K562 (cell line): ENCODE results near the gene UNC45B. TPM values are rescaled to one million over a fixed set of nuclear protein-coding genes. Genes with fewer than 3 reads are reported as not detected.
A peak's percentile ranks its signal among the peaks of the same experiment; 100 is the strongest.

Source experiments
- ATAC-seq: fragments of 200-7000 bp; cut with Tn5 transposase; 3 replicates; pipeline ENCODE4 v1.9.1; 2020; ENCODE audit warnings: moderate library complexity
- BruUV-seq: library from RNA; stranded (reverse); fragments of 400-500 nt; replicated peaks from 2 replicates; lab custom pipeline; 2021; lab: Mats Ljungman, UMichigan
- CTCF ChIA-PET: fragments of 300-600 bp; formaldehyde crosslinking; extraction: SDS; loops from one replicate; lab custom pipeline; 2021; ENCODE audit warnings: low intra/inter-chr PET ratio; lab: Yijun Ruan, JAX
- POLR2A ChIA-PET: fragments of 300-600, 350-650 bp; sonication (Branson Sonifier 250); formaldehyde crosslinking; extraction: SDS; loops from one replicate; lab custom pipeline; 2021; ENCODE audit warnings: antibody characterized with exemption, inconsistent platforms; lab: Yijun Ruan, JAX
- DNase-seq, 4 experiments: peaks; one replicate each; pipeline versions ENCODE4 v3.0.0 to v3.0.0-alpha.2; 2011 to 2018; ENCODE audit warnings: low spot score in 3 of 4, mixed read lengths in 3 of 4; ENCODE audit errors: extremely low read depth in 1 of 4
- FAIRE-seq: peaks from 2 replicates; lab custom pipeline; 2011; peaks lifted over from hg19 to GRCh38; lab: Jason Lieb, UNC
- H2AFZ ChIP-seq: 2 replicates; pipeline ENCODE4 v1.6.0; 2011; ENCODE audit warnings: low read depth, low read length, control low read depth, inconsistent platforms
- H3K27ac ChIP-seq: fragments of 200-600 bp; 3 replicates; pipeline ENCODE4 v1.8.0; 2011; ENCODE audit warnings: low read depth, mild to moderate bottlenecking, control low read depth, inconsistent platforms, low read length, moderate library complexity, mixed read lengths; ENCODE audit errors: extremely low read depth
- H3K27me3 ChIP-seq, 2 experiments: fragments of 300-600 bp in 1 of 2; 2 replicates in 1 of 2; 3 replicates in 1 of 2; pipeline versions ENCODE4 v1.6.0 to v1.8.0; 2011; ENCODE audit warnings: inconsistent platforms in 2 of 2, low read length in 2 of 2, mild to moderate bottlenecking in 1 of 2, mixed read lengths in 1 of 2, moderate library complexity in 1 of 2; ENCODE audit not compliant: control insufficient read depth in 2 of 2, insufficient read depth in 2 of 2
- H3K36me3 ChIP-seq: fragments of 300-600 bp; 3 replicates; pipeline ENCODE4 v1.8.0; 2011; ENCODE audit warnings: mild to moderate bottlenecking, low read length, inconsistent platforms; ENCODE audit not compliant: control insufficient read depth, insufficient read depth
- H3K4me1 ChIP-seq, 2 experiments: fragments of 200-600 bp in 1 of 2; replicated peaks in 1 of 2; 2 replicates in 1 of 2; 3 replicates in 1 of 2; pipeline versions ENCODE4 v1.5.1 to v1.8.0; 2011; ENCODE audit warnings: inconsistent platforms in 2 of 2, low read length in 2 of 2, mild to moderate bottlenecking in 1 of 2, mixed read lengths in 1 of 2, moderate library complexity in 1 of 2; ENCODE audit not compliant: control insufficient read depth in 2 of 2, insufficient read depth in 2 of 2
- H3K4me2 ChIP-seq: 2 replicates; pipeline ENCODE4 v1.6.1; 2011; ENCODE audit warnings: low read length, control low read depth, inconsistent platforms, mixed read lengths; ENCODE audit not compliant: insufficient read depth
- H3K4me3 ChIP-seq: fragments of 200-600 bp; sonication (generic), shearing (Covaris generic); 2 replicates; pipeline ENCODE4 v1.5.1; 2016; ENCODE audit warnings: control low read depth, inconsistent platforms
- H3K79me2 ChIP-seq: fragments of 200-600 bp; 3 replicates; pipeline ENCODE4 v1.8.0; 2011; ENCODE audit warnings: low read length, inconsistent platforms; ENCODE audit not compliant: control insufficient read depth, insufficient read depth
- H3K9ac ChIP-seq, 2 experiments: 2 replicates each; pipeline versions ENCODE4 v1.6.0 to v1.6.1; 2011; ENCODE audit warnings: low read depth in 2 of 2, low read length in 2 of 2, control low read depth in 1 of 2, inconsistent platforms in 1 of 2, mild to moderate bottlenecking in 1 of 2, mixed read lengths in 1 of 2; ENCODE audit not compliant: insufficient read depth in 1 of 2
- H3K9me1 ChIP-seq: one replicate; pipeline ENCODE4 v1.6.0; 2011; ENCODE audit warnings: inconsistent platforms, mild to moderate bottlenecking, low read length, moderate library complexity; ENCODE audit not compliant: control insufficient read depth, insufficient read depth
- H3K9me3 ChIP-seq: replicated peaks from 2 replicates; pipeline ENCODE4 v1.5.1; 2011; ENCODE audit warnings: low read depth, low read length, inconsistent platforms; ENCODE audit not compliant: control insufficient read depth, insufficient read depth
- H4K20me1 ChIP-seq: replicated peaks from 2 replicates; pipeline ENCODE4 v1.6.1; 2011; ENCODE audit warnings: low read length, inconsistent platforms, mixed read lengths; ENCODE audit not compliant: control insufficient read depth, insufficient read depth
- NCOA2 ChIP-seq, 2 experiments: fragments of 450-650 bp; IDR thresholded peaks; 2 replicates each; pipeline ENCODE4 v1.6.1; 2018; ENCODE audit warnings: mild to moderate bottlenecking in 2 of 2, moderate library complexity in 1 of 2; ENCODE audit not compliant: partially characterized antibody in 2 of 2
- WGBS: fragments of 100-300 bp; shearing (Covaris generic); methylation state at CpG from one replicate; pipeline ENCODE4 v1.1.6; 2016; ENCODE audit warnings: low coverage, mixed read lengths; ENCODE audit not compliant: insufficient coverage; ENCODE audit errors: missing lambda C conversion rate; 5-methylcytosine and 5-hydroxymethylcytosine counted together
- in situ Hi-C: fragments of 300-500 bp; cut with MboI; formaldehyde crosslinking; loops from 4 replicates; pipeline ENCODE4 v1.15.0; 2018; ENCODE audit warnings: inconsistent platforms, mixed read lengths
- intact Hi-C: fragments of 100-400 bp; cut with micrococcal nuclease; formaldehyde crosslinking; loops from 2 replicates; pipeline ENCODE4 v1.14.2; 2022
- polyA plus RNA-seq, 8 experiments: library from polyadenylated mRNA; depleted of rRNA in 4 of 8; stranded (reverse) in 5 of 8; unstranded in 3 of 8; fragments of >200 nt; fragmentation: Nextera tagmentation in 2 of 8; fragmentation: Illumina TruSeq in 1 of 8; extraction: Ambion mirVana in 2 of 8; extraction: Trizol in 1 of 8; gene quantifications; 2 replicates each; pipeline versions ENCODE4 v1.2.1 to v1.2.3, GENCODE V29; 2011 to 2014; ENCODE audit warnings: inconsistent platforms in 1 of 8, missing spikeins in 1 of 8
- total RNA-seq, 7 experiments: library from RNA; depleted of rRNA in 6 of 7; stranded (reverse); fragments of >200 nt in 6 of 7; fragmentation: Illumina TruSeq in 2 of 7; extraction: Trizol in 2 of 7; gene quantifications; 2 replicates each; pipeline versions ENCODE4 v1.2.1 to v1.2.3, GENCODE V29; 2011 to 2021; ENCODE audit warnings: low replicate concordance in 1 of 7
- TF ChIP-seq, protein P1 (sequence below), 3 experiments: IDR thresholded peaks in 2 of 3; conservative IDR thresholded peaks in 1 of 3; 2 replicates each; pipeline ENCODE4 v1.5.1; 2011 to 2012; ENCODE audit warnings: low read length in 3 of 3, mild to moderate bottlenecking in 3 of 3, control low read depth in 2 of 3, improper control_type of control experiment in 1 of 3, inconsistent platforms in 1 of 3, low read depth in 1 of 3, mixed read lengths in 1 of 3, moderate library complexity in 1 of 3; ENCODE audit not compliant: insufficient read depth in 2 of 3

Gene UNC45B
- total and polyA plus RNA-seq, 9 of the 15 experiments (the other 6 are each of a cell fraction or from before 2014, with no cell fraction given), result not detected

DNA sequence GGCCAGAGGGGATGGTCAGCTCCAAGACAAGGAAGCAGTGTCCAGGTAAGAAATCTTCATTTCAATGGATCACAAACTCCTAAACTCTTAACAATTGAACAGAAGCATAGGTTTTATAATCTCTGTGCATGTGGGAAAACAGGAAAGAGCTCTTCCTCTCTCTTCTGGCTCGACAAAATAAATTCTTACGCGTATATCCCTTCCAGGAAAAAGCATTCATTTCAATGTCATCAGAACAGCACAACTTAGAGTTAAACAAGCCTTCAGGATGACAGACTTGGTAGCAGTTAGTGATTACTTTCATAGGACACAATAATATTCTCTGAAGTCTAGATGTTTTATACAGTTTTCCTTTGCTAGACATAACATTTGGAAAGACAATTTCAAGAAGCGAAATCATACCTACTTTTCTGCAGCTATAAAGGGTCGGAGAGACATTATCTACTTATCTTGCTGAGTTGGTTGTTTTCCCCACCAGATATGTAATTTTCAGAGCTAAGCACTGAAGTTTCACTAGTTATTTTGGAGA, 65.9 kb downstream of the UNC45B start:
- intact Hi-C loops (no loop called here), in situ Hi-C loops (no loop called here)

More for the DNA sequence above, 65.9 kb downstream of the UNC45B start:
- H3K27me3 ChIP-seq, result peaks cover 5 to 14% of the 10 kb centered on the region in 2 experiments; a peak in 2 of 5 replicates
- FAIRE-seq (no peak), DNase-seq (no peak), ATAC-seq (no peak)
- H3K9me3 ChIP-seq, result no peaks in the 10 kb centered on the region
- no peaks in the 10 kb centered on the region for H3K36me3 ChIP-seq
- CTCF ChIA-PET, result no interaction called here
- H3K4me3 ChIP-seq, result no peak overlapping the region
- H3K27ac ChIP-seq, result no peak overlapping the region
- 1% methylated on average over 5 of the region's 5 CpGs for WGBS
- peak in 1 of 2 experiments; percentile 67 for TF ChIP-seq NCOA2 (IDR thresholded peaks at IDR 0.05; ENCODE audit: partially characterized antibody in 2 of 2)
- TF ChIP-seq, protein P1, sequence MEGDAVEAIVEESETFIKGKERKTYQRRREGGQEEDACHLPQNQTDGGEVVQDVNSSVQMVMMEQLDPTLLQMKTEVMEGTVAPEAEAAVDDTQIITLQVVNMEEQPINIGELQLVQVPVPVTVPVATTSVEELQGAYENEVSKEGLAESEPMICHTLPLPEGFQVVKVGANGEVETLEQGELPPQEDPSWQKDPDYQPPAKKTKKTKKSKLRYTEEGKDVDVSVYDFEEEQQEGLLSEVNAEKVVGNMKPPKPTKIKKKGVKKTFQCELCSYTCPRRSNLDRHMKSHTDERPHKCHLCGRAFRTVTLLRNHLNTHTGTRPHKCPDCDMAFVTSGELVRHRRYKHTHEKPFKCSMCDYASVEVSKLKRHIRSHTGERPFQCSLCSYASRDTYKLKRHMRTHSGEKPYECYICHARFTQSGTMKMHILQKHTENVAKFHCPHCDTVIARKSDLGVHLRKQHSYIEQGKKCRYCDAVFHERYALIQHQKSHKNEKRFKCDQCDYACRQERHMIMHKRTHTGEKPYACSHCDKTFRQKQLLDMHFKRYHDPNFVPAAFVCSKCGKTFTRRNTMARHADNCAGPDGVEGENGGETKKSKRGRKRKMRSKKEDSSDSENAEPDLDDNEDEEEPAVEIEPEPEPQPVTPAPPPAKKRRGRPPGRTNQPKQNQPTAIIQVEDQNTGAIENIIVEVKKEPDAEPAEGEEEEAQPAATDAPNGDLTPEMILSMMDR (IDR thresholded peaks at IDR 0.05 in 2 of 3, conservative IDR thresholded peaks at IDR 0.05 in 1 of 3; ENCODE audit: insufficient read depth in 2 of 3, low read depth in 1 of 3, low read length in 3 of 3), result no peak
- H4K20me1 ChIP-seq, result no peaks in the 10 kb centered on the region
- H3K9me1 ChIP-seq, result no peaks in the 10 kb centered on the region
- H2AFZ ChIP-seq, result no peak overlapping the region
- H3K4me2 ChIP-seq, result no peak overlapping the region
- POLR2A ChIA-PET, result interaction anchor here (0.9 kb wide), 1 partner anchor 8 kb away, joined by 5 read pairs; no protein-coding TSS in a partner anchor
- no peaks in the 10 kb centered on the region for H3K79me2 ChIP-seq
- BruUV-seq, result no TSS peak
- no peaks in the 10 kb centered on the region for H3K4me1 ChIP-seq
- H3K9ac ChIP-seq, result no peak overlapping the region
